ENCODE data around the gene EVA1C.
"Not testable (repeated sequence)": the region's sequence is repeated elsewhere in the genome, so short reads cannot be mapped to it uniquely, and the experiment has no call there.

EVA1C gene

DNA sequence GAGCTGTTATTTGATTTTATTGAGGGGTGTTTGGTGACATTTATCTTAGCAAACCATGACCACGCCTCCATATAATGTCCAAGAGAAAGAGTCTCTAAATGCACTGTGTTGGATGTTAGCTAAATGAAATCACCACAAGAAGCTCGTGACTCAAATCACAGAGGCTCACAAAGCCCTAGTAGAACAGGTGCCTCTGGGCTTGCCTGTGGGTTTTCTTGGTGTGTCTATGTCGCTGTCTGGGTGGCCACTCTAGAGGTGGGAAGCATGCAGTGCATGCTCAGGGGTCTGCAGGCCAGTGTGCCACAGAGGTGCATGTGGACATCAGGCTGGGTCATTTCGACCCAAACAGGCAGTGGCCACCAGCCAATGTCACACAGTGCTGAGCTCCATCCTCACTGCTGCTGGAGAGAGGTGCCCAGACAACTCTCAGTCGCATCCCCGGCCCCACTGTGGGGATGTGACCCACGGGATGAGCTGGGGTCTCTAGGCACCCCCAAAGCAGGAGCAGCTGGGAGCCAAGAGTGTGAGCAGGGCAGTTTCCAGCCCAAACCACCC, 94.0 kb downstream of the EVA1C start:
- DNase-seq = not testable (repeated sequence)

DNA sequence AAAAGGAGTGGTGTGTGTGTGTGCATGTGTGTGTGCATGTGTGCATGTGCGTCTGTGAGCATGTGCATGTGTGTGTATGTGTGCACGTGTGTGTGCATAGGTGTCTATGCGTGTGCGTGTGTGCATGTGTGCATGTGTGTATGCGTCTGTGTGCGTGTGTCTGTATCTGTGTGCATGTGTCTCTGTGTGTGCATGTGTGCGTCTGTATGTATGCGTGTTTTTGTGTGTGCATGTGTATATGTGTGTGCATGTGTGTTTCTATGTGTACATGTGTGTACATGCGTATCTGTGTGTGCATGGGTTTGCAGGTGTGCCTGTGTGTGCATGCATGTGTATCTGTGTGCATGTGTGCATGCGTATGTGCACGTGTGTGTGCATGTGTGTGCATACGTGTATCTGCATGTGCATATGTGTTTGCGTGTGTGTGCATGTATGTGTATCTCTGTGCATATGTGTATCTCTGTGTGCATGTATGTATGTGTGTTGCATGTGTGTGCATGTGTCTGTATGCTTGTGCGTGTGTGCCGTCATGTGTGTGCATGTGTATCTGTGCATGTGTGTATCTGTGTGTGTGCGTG, 94.9 kb downstream of the EVA1C start:
- no peak for DNase-seq

DNA sequence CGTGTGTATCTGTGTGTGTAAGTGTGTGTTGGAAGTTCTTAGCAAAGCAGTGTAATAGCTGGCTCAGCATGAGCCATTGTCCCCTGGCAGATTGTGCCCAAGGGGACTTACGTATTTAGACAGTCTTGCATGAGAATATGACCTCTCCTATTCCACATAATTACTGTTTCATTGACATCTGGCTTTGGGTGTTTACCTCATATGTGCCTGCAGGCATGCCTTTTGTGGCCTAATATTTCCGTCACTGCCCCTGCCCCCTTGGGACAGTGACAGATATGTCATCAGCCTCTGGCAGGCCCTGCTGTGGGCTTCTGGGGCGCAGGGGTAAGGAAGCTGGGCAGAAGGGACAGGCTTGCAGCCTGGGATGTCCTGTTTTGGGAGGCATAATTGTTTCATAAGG, 95.5 kb downstream of the EVA1C start:
- DNase-seq = not testable (repeated sequence)

DNA sequence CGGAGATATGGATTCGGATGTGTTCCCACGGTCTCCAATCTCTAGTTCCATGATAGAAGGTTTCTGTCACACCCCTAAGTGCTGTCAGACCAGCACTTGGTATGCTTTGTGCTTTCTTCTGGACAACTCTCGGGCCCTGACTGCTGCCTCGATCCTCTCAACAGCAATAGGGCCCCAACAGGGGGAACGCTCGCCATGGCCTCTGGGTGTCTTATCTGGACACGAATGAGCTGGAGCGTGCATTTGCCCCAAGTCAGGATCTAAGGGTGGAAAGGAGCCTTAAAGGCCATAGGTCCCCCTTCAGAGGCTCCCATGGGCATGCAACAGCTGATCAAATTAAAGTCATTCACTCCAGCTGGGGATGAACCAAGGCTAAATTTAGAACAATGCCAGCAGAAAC, 96.1 kb downstream of the EVA1C start:
- DNase-seq = no peak

DNA sequence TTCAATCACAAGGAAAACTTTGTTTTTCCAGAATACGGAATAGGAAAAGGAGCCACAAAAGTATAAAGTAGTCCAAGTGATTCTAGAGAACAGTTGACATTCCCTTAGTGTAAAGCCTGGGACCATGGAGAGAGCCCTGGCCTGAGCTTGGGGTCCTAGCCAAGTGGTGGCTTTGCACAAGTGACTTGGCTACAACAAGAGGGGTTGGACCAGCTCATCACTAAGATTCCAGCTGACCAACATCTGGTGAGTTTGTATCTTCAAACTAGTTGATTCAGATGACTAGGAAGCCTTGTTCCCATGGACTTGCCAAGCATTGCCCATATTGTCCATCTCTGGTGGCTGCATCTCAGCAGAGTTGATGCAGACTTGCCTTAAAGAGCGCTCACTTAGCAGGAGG, 96.5 kb downstream of the EVA1C start:
- DNase-seq = not testable (repeated sequence)

DNA sequence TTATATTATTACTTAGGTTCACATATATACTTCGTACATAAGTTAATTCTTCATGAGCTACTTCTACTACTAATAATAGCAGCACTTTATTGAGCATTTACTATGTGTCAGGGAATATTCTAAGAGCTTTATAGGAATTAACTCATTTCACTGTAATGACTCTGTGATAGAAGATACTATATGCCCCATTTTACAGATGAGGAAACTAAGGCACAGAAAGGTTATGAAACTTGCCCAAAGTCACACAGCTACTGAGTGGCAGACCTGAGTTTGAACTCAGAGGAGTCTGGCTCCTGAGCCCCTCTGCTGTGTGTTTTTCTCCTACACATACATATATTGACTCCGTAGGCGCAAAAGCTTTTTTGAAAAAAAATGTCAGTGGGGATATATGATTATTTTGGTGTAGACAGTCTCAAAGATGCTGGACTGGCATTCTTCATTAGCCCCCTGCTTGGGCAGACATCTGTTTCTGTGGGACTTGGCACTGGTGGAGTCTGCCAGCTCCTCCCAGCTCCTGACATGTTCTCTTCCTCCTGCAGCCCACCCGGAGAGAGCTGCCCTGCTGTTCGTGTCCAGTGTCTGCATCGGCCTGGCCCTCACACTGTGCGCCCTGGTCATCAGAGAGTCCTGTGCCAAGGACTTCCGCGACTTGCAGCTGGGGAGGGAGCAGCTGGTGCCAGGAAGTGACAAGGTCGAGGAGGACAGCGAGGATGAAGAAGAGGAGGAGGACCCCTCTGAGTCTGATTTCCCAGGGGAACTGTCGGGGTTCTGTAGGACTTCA, 102.0 kb downstream of the EVA1C start:
- DNase-seq = no peak

DNA sequence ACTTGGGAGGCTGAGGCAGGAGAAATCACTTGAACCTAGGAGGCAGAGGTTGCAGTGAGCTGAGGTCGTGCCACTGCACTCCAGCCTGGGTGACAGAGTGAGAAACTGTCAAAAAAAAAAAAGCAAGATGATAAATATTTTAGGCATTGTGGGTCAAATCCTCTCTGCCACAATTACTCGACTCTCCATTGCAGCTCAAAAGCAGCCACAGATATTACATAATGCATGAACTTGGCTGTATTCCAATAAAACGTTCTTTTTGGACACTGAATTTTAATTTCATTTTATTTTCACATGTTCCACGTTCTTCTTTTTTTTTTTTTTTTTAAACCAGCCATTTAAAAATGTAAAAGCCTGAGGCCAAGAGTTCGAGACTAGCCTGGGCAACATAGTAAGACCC, 103.4 kb downstream of the EVA1C start:
- DNase-seq = no peak

DNA sequence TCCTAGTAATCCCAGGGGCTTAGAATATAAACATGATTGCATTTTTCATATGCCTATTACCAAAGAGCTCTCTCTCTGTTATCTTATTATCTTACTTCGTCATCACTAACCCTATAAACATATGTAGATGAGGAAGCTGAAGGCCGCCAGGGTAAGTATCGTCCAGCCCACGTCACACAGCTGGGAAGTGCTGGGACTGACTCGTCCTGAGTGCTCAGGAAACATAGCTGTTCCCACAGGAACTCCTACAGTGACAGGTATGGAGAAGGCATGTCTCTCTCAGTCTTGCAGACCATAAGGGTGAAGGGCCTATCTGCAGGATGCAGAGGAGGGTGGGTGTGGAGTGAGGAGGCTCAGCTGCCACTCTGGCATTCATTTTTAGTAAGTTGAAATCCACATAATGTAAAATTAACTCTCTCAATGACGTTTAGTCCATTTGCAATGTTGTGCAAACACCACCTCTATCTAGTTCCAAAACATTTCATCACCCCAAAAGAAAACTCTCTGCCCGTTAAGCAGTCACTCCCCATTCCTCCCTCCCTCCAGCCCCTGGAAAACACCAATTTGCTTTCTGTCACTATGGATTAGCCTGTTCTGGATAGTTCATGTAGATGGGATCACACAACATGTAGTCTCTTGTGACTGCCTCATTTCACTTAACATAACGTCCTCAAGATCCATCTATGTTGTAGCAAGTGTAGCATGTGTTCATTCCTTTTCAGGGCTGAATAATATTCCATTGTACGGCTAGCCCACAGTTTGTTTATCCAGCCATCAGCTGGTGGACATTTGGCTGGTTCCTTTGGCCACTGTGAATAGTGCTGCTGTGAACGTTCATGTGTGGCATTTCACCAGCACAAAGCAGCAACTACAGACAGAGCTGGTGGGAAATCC, 104.5 kb downstream of the EVA1C start:
- DNase-seq = no peak

DNA sequence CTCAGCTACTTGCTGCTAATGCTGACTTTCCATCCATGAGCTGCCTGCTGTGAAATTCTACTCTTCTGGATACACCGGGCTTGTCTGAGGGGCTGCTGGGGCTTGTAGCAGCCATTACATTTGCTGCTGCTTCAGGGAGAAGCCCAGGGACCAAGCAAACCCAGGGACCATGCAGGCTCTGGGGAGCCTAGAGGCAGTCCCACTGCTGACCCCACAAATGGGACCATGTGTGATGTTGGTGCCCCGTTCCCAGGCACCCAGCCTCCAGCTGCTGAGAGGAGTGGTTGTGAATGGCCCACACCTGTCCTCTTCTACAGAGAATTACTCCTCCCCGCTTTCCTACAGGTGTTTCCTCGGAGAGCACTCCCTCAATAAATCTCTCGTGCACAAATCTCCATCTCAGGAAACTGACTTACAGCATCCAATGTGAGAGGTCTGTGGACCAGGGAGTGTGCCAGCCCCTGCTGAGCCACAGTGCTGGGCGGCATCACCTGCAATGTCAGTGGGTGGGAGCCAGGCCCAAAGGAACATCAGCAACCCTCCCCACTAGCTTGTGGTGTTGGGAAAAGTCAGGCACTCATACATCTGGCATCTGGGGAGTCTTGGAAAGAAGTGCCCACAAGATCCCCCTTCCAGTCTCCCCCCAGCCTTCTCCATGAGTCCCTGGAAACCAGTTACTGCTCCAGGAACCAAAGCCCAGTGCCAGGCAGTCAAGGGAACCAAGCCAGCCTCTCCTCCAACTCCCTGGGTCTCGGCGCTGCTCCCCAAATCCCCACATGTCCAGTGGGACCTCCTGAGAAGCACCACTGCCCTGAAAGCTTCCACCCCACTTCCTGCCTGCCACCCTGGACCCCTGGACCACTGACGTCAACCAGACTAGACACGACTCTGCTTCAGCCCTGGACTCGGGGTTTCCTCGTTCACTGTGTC, 107.7 kb downstream of the EVA1C start:
- no peak for DNase-seq

DNA sequence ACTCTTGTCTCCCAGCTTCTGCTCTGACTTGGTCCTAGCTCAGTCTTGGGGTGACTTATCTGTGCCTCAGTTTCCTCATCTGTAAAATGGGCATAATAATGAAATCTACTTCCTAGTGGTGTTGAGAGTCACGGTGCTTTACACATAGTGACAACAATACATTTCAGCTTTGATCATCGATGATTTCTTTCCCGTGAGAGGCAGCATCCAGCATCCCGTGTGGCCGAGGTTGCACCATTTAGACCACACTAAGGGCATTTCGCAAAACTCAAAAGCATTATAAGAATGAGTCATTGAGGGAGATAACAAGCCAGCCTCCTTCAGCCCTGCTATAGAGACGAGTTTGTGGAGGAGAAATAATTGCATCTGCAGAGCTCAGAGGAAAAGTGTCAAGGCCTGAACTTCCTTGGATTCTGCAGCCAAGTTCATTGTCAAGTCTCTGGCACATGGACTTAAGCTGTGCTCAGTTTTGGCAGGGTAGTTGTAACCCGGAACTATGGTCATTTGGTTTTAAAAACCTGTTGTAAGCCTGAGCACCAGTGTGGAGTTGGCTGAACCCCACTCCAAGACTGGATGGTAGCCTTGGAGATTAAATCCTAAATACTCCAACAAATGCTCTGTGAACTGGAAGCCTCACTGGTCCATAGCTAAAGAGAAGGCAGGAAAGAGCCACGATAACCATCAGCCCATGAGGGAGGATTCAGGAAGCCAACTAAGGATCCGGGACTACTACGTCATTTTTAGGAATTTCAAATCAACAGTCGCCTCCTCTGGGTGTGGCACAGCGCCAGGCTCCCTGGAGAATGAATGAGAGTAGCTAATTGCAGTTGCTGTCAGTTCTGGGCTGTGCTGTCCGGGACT, 108.6 kb downstream of the EVA1C start:
- DNase-seq = no peak

DNA sequence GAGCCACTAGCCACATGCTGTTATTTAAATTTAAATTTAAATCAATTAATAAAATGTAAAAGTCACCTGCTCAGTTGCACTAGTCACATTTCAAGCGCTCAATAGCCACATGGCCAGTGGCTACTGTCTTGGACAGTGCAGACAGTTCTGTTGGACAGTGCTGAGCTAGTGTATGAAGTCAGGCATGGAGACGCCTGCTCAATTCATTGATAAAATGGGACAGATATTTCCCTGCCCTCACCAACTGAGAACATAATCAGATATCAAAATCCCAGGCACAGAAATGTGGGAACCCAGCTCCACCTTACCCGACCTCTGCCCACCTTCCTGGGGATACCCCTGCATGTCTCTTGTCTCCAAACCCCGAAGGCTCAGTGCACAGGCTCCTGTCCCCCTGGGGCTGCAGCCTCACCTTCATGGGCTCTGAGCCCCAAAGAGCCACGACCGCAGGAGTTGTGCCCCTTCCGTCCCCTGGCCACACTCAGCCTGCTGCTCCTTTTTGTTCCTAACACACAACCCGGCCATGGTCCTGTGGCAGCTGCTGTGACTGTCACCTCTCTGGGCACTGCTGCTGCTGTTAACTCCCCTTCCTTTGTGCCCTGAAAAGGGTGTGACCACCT, 109.3 kb downstream of the EVA1C start:
- no peak for DNase-seq

DNA sequence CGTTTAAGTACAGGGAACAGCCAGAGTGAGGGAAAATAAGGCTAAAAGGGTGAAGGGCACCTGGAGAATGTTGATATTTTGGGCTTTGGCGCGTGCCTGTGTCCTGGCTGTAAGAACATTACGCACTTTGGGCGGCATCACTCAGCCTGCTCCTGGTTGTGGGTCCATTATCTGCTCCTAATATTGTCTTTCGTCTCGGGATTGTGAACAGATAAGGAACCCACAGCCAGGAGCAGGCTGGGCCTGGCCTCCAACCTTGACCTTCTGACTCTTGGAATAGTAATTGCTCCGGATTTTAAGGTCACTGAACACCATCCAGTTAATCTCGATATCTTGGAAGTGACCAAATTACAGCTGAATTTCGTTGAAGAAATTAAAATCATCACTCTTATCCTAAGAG, 111.0 kb downstream of the EVA1C start:
- DNase-seq = no peak

DNA sequence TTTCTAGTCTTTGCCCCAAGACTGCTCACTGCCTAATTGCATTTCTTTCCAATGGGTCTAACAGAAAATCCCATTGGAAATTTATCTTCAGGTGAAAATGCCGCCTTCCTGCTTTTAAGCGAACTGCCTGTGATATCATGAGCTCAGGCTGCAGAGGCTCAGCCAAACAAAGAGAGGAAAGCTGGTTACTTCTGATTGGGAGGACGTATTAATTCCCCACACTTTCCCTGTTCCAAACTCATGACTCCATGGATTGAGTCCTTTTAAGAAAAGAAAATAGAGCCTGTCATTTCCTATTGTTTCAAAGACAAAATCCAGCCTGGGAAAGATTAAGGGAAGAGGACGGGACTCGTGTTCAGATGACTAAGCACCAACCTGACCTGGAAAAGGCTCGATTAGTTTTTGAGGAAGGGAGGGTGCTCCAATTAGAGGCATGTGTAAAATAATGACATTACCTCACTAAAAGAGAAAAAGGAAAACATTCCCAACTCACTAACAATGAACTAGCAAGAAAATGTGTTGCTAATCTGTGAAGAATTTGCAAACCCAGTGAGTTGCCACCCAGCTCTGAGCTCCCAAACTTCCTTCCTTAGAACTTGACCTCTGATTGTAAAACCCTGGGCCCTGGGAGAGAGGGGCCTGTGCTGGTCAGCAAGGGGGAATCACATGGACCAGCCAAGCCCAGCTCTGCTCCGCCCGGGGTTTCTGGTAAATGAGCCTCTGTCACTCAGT, 111.6 kb downstream of the EVA1C start:
- DNase-seq = no peak

DNA sequence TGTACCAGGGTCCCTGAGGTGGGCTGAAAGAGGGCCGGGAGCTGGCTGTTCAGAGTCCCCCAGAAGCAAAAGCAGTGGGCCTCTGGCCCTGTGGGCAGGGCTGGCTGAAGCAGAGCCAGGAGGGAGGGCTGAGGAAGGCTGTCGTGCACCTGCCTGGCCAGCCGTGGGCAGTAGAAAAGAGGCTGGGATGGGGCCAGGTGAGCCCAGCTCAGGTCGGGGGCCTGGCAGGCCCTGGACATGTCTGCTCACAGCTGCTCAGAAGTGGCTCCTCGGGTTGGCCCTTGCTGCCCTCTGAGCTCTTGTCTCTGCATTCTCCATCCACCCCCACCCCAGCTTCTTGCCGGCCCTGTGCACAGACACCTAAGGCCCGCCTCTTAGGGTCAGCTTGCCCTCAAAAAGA, 112.8 kb downstream of the EVA1C start:
- DNase-seq = no peak

DNA sequence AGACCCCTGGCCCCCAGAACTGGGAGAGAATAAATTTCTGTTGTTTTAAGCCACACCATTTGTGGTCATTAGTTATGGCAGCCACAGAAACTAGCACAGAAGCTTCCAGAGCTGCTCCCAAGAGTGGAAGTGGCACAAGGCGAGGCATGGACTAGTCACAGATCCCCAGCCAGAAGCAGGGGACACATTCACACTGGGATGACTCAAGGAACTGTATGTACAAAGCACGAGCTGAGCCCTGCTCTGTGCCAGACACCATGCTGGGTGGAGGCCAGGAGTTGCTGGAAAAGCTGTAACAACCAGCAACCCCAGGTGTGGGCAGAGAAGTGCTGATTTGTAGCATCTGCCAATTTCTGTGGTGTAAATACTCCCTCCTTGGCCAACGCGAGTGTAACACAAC, 117.2 kb downstream of the EVA1C start:
- DNase-seq = no peak

DNA sequence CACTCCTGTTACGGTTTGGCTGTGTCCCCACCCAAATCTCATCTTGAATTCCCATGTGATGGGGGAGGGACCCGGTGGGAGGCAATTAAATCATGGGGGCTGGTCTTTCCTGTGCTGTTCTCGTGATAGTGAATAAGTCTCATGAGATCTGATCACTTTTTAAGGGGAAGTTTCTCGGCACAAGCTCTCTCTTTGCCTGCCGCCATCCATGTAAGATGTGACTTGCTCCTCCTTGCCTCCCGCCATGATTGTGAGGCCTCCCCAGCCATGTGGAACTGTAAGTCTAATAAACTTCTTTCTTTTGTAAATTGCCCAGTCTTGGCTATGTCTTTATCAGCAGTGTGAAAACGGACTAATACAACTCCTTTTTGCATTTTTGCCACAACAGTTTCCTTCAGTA, 118.3 kb downstream of the EVA1C start:
- DNase-seq = not testable (repeated sequence)

DNA sequence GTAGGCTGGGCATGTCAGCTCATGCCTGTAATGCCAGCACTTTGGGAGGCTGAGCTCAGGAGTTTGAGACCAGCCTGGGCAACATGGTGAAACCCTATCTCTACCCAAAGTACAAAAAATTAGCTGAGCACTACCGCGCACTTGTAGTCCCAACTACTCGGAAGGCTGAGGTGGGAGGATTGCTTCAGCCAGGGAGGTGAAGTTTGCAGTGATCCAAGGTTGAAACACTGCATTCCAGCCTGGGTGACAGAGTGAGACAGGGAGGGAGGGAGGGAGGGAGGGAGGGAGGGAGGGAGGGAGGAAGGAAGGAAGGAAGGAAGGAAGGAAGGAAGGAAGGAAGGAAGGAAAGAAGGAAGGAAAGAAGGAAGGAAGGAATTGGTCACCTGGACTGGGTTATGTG, 119.1 kb downstream of the EVA1C start:
- DNase-seq = not testable (repeated sequence)

DNA sequence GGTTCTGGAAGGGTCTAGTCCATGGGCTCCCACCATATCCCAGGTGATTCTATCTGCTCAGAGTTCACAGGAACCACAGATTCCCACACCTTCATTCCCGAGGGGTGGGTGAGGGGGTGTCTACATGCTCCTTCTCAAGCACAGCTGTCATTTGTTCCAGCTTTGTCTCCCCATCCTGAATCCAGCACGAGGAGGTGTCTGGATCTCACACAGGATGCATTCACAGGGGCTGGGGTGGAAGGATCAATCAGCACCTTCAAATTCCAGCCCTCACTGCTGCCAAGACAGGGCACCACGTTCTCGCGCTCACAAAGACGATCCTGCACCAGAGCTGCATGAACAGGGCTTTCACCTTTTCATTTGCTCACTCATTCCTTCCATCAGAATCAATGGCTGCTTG, 120.1 kb downstream of the EVA1C start:
- no peak for DNase-seq

DNA sequence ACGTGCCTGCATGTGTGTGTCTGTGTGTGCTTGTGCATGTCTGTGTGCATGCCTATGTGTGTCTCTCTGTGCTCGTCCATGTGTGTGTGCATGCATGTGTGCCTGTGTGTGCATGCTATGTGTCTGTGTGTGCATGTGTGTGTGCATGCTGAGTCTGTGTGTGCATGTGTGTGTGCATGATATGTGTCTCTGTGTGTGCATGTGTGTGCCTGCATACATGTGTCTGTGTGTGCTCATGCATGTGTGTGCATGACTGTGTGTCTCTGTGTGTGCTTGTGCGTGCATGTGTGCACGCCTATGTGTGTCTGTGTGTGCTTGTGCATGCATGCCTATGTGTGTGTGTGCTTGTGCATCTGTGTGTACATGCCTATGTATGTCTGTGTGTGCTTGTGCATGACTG, 120.5 kb downstream of the EVA1C start:
- DNase-seq = no peak

DNA sequence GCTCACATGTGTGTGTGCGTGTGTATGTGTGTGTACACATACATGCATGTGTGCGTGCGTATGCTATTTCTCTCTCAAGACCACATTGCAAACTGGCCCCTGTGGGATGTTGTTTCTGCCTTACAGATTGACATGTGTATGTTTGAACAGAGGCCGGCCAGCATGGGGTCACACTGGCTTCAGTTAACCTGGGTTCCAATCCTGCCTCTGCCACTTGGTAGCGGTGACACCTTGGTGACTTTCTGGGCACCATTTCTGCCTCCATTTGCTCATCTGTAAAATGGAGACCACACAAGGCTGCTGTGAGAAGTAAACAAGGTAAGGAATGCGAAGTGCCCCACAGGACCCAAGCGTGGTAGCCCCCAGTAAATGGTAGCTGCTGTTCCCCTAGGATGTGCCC, 121.1 kb downstream of the EVA1C start:
- DNase-seq = no peak

Data from stimulated activated naive CD4-positive, alpha-beta T cell (primary cell).